ENCODE results near the gene KTN1.

The KTN1 gene

GRCh38 chr14:55698051-55698450 lies 118.0 kb downstream of the KTN1 start:
- Mint-ChIP-seq H3K27ac (peak overlapping the region in 1 of 3 experiments; percentile 79), H3K4me3 (no peak overlapping the region), H3K4me1 (no peaks in the 10 kb centered on the region), H3K36me3 (ENCODE audit: low read depth) (peaks cover 14% of the 10 kb centered on the region), H3K27me3 (ENCODE audit: low read depth) (no peaks in the 10 kb centered on the region), H3K9me3 (peaks cover 4% of the 10 kb centered on the region)
- TF ChIP-seq CTCF (IDR thresholded peaks at IDR 0.05; ENCODE audit: unreplicated experiment in 3 of 3), result no peak

- no peak for TF ChIP-seq CTCF (IDR thresholded peaks at IDR 0.05; ENCODE audit: unreplicated experiment in 3 of 3)
- H3K4me3 Mint-ChIP-seq, result no peak overlapping the region
- H3K4me1 Mint-ChIP-seq, result no peaks in the 10 kb centered on the region
- H3K36me3 Mint-ChIP-seq (ENCODE audit: low read depth), result peaks cover 14% of the 10 kb centered on the region
- H3K27ac Mint-ChIP-seq, result no peak overlapping the region
- H3K9me3 Mint-ChIP-seq, result peaks cover 4% of the 10 kb centered on the region
- H3K27me3 Mint-ChIP-seq (ENCODE audit: low read depth), result no peaks in the 10 kb centered on the region
These were observed 119.4 kb downstream of the KTN1 start for GRCh38 chr14:55699131-55700057.

- H3K27me3 Mint-ChIP-seq (ENCODE audit: low read depth), result no peaks in the 10 kb centered on the region
- no peak for TF ChIP-seq CTCF (IDR thresholded peaks at IDR 0.05; ENCODE audit: unreplicated experiment in 3 of 3)
- H3K36me3 Mint-ChIP-seq (ENCODE audit: low read depth), result peaks cover 14% of the 10 kb centered on the region
- no peaks in the 10 kb centered on the region for H3K4me1 Mint-ChIP-seq
- H3K9me3 Mint-ChIP-seq, result peaks cover 4% of the 10 kb centered on the region
- no peak overlapping the region for H3K4me3 Mint-ChIP-seq
- peak overlapping the region in 1 of 3 experiments; percentile 37 for H3K27ac Mint-ChIP-seq
These were observed 121.6 kb downstream of the KTN1 start for GRCh38 chr14:55701638-55702037.

- Mint-ChIP-seq H3K36me3 (ENCODE audit: low read depth) (peaks cover 14% of the 10 kb centered on the region), H3K4me1 (no peaks in the 10 kb centered on the region), H3K4me3 (no peak overlapping the region), H3K9me3 (peaks cover 4% of the 10 kb centered on the region), H3K27ac (no peak overlapping the region), H3K27me3 (ENCODE audit: low read depth) (no peaks in the 10 kb centered on the region)
- TF ChIP-seq CTCF (IDR thresholded peaks at IDR 0.05; ENCODE audit: unreplicated experiment in 3 of 3), result no peak
These were observed 122.5 kb downstream of the KTN1 start for GRCh38 chr14:55702511-55702910.

- Mint-ChIP-seq H3K9me3 (peaks cover 4% of the 10 kb centered on the region), H3K36me3 (ENCODE audit: low read depth) (peaks cover 14% of the 10 kb centered on the region), H3K27ac (no peak overlapping the region), H3K4me1 (no peaks in the 10 kb centered on the region), H3K27me3 (ENCODE audit: low read depth) (no peaks in the 10 kb centered on the region), H3K4me3 (no peak overlapping the region)
- TF ChIP-seq CTCF (IDR thresholded peaks at IDR 0.05; ENCODE audit: unreplicated experiment in 3 of 3), result no peak
These were observed 124.6 kb downstream of the KTN1 start for GRCh38 chr14:55704654-55705053.

All from nephron (organoid).